ENCODE results near the gene AKIRIN2.
A peak's percentile ranks its signal among the peaks of the same experiment; 100 is the strongest.
"Not testable (repeated sequence)": the region's sequence is repeated elsewhere in the genome, so short reads cannot be mapped to it uniquely, and the experiment has no call there.

AKIRIN2 gene

GRCh38 chr6:87716928-87717614, 15.0 kb upstream of the AKIRIN2 start:
- no peak for DNase-seq

- no peak for DNase-seq
Measured at GRCh38 chr6:87714093-87714842, 12.2 kb upstream of the AKIRIN2 start.

GRCh38 chr6:87712713-87713112, 10.7 kb upstream of the AKIRIN2 start:
- not testable (repeated sequence) for DNase-seq

GRCh38 chr6:87710090-87710489, 8.1 kb upstream of the AKIRIN2 start:
- DNase-seq, result no peak

- DNase-seq, result not testable (repeated sequence)
Measured at GRCh38 chr6:87708581-87709427, 6.8 kb upstream of the AKIRIN2 start.

- no peak for DNase-seq
Measured at GRCh38 chr6:87706187-87706966, 4.3 kb upstream of the AKIRIN2 start.

GRCh38 chr6:87705070-87705691, 3.1 kb upstream of the AKIRIN2 start:
- DNase-seq, result no peak

GRCh38 chr6:87703039-87703438, 1.0 kb upstream of the AKIRIN2 start:
- not testable (repeated sequence) for DNase-seq

GRCh38 chr6:87702589-87702945, 534 bp upstream of the AKIRIN2 start:
- no peak for DNase-seq

GRCh38 chr6:87701344-87701675, 723 bp downstream of the AKIRIN2 start:
- no peak for DNase-seq

- peak; percentile 65 for DNase-seq
Measured at GRCh38 chr6:87700397-87701343, 1.4 kb downstream of the AKIRIN2 start.

GRCh38 chr6:87699576-87699975, 2.5 kb downstream of the AKIRIN2 start:
- DNase-seq, result no peak

GRCh38 chr6:87698547-87699006, 3.5 kb downstream of the AKIRIN2 start:
- DNase-seq, result peak; percentile 45

- DNase-seq, result no peak
Measured at GRCh38 chr6:87697581-87698546, 4.2 kb downstream of the AKIRIN2 start.

- DNase-seq, result not testable (repeated sequence)
Measured at GRCh38 chr6:87696817-87697216, 5.2 kb downstream of the AKIRIN2 start.

- no peak for DNase-seq
Measured at GRCh38 chr6:87692086-87692485, 9.9 kb downstream of the AKIRIN2 start.

GRCh38 chr6:87690441-87690840, 11.6 kb downstream of the AKIRIN2 start:
- no peak for DNase-seq

- DNase-seq, result not testable (repeated sequence)
Measured at GRCh38 chr6:87687893-87688292, 14.1 kb downstream of the AKIRIN2 start.

- no peak for DNase-seq
Measured at GRCh38 chr6:87687296-87687695, 14.7 kb downstream of the AKIRIN2 start.

All from CD4-positive, alpha-beta T cell treated with Interleukin-17A for 1 hour (primary cell).